ENCODE results near the gene OXTR. TPM values are rescaled to one million over a fixed set of nuclear protein-coding genes. Genes with fewer than 3 reads are reported as not detected.

OXTR gene
- total RNA-seq, 1 experiment from 2014 or later = 21.5 TPM

DNA sequence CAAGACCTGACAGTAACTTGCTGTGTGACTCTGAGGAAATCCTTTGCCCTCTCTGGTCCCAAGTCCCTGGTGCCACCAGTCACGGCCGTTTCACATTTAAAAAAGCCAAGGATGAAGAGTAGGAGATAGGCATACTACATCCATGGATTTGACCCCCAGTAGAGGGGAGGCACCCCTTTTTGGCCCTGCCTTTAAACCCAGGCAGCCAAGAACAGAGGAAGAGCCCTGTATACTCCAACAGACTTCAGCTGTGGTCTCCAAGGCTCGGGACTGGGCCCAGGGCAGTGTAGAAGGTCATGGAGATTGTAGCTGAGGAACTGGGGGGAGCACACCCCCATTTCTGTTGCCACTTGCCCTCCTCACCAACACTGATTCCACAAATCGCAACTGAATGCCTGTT lies 32.1 kb downstream of the OXTR start:
- Histone ChIP-seq H3K4me2 (ENCODE audit: low read length) (no peak overlapping the region), H3K9ac (ENCODE audit: low read length) (no peak overlapping the region), H3K36me3 (ENCODE audit: low read depth, low read length) (no peaks in the 10 kb centered on the region), H3K27ac (ENCODE audit: low read length) (no peak overlapping the region), H3K79me2 (ENCODE audit: low read length) (no peaks in the 10 kb centered on the region), H3K9me2 (replicated peaks; ENCODE audit: low read length) (no peaks in the 10 kb centered on the region), H2AFZ (ENCODE audit: low read length) (no peak overlapping the region), H3K27me3 (ENCODE audit: low read length) (no peaks in the 10 kb centered on the region), H3K4me3 (ENCODE audit: low read length) (no peak overlapping the region), H3K4me1 (ENCODE audit: insufficient read depth, low read length) (peaks cover 54% of the 10 kb centered on the region), H3F3A (ENCODE audit: low read length, unreplicated experiment) (no peaks in the 10 kb centered on the region), H4K20me1 (ENCODE audit: low read length) (no peaks in the 10 kb centered on the region), H3K9me3 (ENCODE audit: low read length) (no peaks in the 10 kb centered on the region)
- POLR2A ChIA-PET (ENCODE audit: unreplicated experiment) = no interaction called here
- no peak for DNase-seq
- BruUV-seq (replicated peaks) = no TSS peak
- no peak for ATAC-seq
- intact Hi-C loops (cut with micrococcal nuclease) = no loop called here
- CTCF ChIA-PET = no interaction called here
- no peak for TF ChIP-seq EZH2phosphoT487 (IDR thresholded peaks at IDR 0.05; ENCODE audit: borderline replicate concordance, low read length)

DNA sequence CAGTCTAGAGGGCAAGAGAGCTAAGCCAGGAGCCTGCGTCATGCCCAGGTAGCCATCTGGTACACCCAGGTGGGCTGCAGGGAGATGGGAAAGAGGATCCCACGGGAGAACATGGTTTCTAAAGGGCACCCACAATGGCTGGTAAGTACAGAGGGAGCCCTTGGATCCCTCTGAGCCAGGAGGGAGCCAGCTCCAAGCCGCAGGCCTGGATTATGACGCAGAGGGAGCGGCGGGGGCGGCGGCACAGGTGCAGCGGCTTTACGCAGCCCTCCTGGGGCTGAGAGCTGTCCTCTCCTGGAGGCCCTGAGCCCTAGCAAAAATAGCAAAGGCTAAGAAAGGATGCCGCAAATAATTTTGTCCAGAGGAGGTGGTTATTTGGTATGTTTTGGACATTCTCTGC lies 33.0 kb downstream of the OXTR start:
- intact Hi-C loops (cut with micrococcal nuclease) = no loop called here
- DNase-seq = no peak
- H4K20me1 ChIP-seq (ENCODE audit: low read length) = no peaks in the 10 kb centered on the region
- no peak overlapping the region for H2AFZ ChIP-seq (ENCODE audit: low read length)
- H3F3A ChIP-seq (ENCODE audit: low read length, unreplicated experiment) = no peaks in the 10 kb centered on the region
- peaks cover 47% of the 10 kb centered on the region for H3K4me1 ChIP-seq (ENCODE audit: insufficient read depth, low read length)
- no peaks in the 10 kb centered on the region for H3K36me3 ChIP-seq (ENCODE audit: low read depth, low read length)
- ChIA-PET CTCF (no interaction called here), POLR2A (ENCODE audit: unreplicated experiment) (no interaction called here)
- no peak overlapping the region for H3K4me2 ChIP-seq (ENCODE audit: low read length)
- no peak overlapping the region for H3K9ac ChIP-seq (ENCODE audit: low read length)
- no TSS peak for BruUV-seq (replicated peaks)
- H3K27me3 ChIP-seq (ENCODE audit: low read length) = no peaks in the 10 kb centered on the region
- H3K9me3 ChIP-seq (ENCODE audit: low read length) = no peaks in the 10 kb centered on the region
- no peak for TF ChIP-seq EZH2 (IDR thresholded peaks at IDR 0.05; ENCODE audit: low read length, unreplicated experiment)
- TF ChIP-seq, protein P1, sequence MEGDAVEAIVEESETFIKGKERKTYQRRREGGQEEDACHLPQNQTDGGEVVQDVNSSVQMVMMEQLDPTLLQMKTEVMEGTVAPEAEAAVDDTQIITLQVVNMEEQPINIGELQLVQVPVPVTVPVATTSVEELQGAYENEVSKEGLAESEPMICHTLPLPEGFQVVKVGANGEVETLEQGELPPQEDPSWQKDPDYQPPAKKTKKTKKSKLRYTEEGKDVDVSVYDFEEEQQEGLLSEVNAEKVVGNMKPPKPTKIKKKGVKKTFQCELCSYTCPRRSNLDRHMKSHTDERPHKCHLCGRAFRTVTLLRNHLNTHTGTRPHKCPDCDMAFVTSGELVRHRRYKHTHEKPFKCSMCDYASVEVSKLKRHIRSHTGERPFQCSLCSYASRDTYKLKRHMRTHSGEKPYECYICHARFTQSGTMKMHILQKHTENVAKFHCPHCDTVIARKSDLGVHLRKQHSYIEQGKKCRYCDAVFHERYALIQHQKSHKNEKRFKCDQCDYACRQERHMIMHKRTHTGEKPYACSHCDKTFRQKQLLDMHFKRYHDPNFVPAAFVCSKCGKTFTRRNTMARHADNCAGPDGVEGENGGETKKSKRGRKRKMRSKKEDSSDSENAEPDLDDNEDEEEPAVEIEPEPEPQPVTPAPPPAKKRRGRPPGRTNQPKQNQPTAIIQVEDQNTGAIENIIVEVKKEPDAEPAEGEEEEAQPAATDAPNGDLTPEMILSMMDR (conservative IDR thresholded peaks at IDR 0.05; ENCODE audit: low read depth, low read length) = no peak
- TF ChIP-seq EZH2phosphoT487 (IDR thresholded peaks at IDR 0.05; ENCODE audit: borderline replicate concordance, low read length) = no peak
- no peak for ATAC-seq
- no peak overlapping the region for H3K27ac ChIP-seq (ENCODE audit: low read length)
- no peaks in the 10 kb centered on the region for H3K9me2 ChIP-seq (replicated peaks; ENCODE audit: low read length)
- no peak overlapping the region for H3K4me3 ChIP-seq (ENCODE audit: low read length)
- no peaks in the 10 kb centered on the region for H3K79me2 ChIP-seq (ENCODE audit: low read length)

DNA sequence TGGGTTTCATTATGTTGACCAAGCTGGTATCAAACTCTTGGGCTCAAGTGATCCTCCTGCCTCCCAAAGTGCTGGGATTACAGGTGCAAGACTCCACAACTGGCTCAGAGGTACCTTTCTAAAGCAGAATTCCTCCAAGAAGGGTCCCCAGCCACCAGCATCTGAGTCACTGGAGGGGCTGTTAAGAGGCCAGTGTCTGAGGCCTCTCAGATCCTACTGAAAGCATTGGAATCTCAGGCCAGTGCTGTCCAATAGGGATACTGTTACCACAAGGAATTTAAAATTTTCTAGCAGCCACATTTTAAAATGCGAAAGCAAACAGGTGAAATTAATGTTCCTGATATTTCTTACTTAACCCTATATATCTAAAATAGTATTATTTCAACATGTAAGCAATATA lies 34.5 kb downstream of the OXTR start:
- Histone ChIP-seq H3K9ac (ENCODE audit: low read length) (no peak overlapping the region), H3K9me3 (ENCODE audit: low read length) (no peaks in the 10 kb centered on the region), H3K36me3 (ENCODE audit: low read depth, low read length) (no peaks in the 10 kb centered on the region), H4K20me1 (ENCODE audit: low read length) (no peaks in the 10 kb centered on the region), H3K4me3 (ENCODE audit: low read length) (no peak overlapping the region), H3K79me2 (ENCODE audit: low read length) (no peaks in the 10 kb centered on the region), H2AFZ (ENCODE audit: low read length) (peak overlapping the region; percentile 21; the same call in 1 of the 2 replicates), H3K4me2 (ENCODE audit: low read length) (no peak overlapping the region), H3K4me1 (ENCODE audit: insufficient read depth, low read length) (peaks cover 34% of the 10 kb centered on the region), H3F3A (ENCODE audit: low read length, unreplicated experiment) (no peaks in the 10 kb centered on the region), H3K27me3 (ENCODE audit: low read length) (no peaks in the 10 kb centered on the region), H3K27ac (ENCODE audit: low read length) (no peak overlapping the region), H3K9me2 (replicated peaks; ENCODE audit: low read length) (no peaks in the 10 kb centered on the region)
- ChIA-PET CTCF (no interaction called here), POLR2A (ENCODE audit: unreplicated experiment) (no interaction called here)
- ATAC-seq (no peak), DNase-seq (no peak)
- no TSS peak for BruUV-seq (replicated peaks)
- TF ChIP-seq EZH2 (IDR thresholded peaks at IDR 0.05; ENCODE audit: low read length, unreplicated experiment) (no peak), EZH2phosphoT487 (IDR thresholded peaks at IDR 0.05; ENCODE audit: borderline replicate concordance, low read length) (no peak)
- TF ChIP-seq, protein P1 (conservative IDR thresholded peaks at IDR 0.05; ENCODE audit: low read depth, low read length) = no peak
- intact Hi-C loops (cut with micrococcal nuclease) = no loop called here

Data from PC-3 (cell line).